ENCODE measurements around the gene RNMT. TPM values are rescaled to one million over a fixed set of nuclear protein-coding genes. Genes with fewer than 3 reads are reported as not detected.

The RNMT gene
- total RNA-seq = 16.6 and 20.7 TPM in 2 replicates

DNA sequence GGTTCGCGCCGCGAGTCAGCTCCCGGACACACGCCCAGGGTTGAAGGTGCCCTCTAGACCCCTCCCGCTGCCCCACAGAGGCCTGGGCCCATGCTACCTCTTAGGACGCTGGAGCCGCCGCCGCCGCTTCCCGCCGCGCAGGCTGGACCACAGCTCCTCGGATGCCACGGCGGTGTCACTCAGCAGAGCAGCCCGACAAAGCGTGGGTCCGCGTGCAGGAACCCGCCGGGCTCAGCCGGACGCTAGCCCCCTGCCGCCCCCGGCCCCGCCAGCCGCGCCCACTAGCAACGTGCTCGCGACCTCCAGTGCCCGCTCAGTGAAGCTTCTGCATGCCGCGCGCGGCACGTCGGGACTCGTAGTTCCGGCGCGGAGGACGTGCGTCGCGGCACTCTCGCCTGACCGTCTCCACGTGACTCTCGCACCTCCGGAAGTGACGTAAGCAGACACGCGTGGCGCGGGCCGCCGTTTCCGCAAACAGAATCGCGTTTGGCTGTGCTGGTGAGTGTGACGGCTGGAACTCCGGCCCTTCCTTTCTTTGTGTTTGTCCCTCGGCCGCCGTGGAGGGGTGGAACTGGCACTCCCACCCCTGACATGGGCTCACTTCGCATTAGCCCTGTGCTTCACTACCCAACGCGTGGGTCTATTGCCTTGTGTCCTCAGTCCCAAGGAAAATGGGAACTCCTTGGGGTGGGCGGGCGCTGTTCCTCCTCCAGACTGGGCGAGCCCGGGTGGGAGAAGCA, at the start of gene RNMT, which contains the start of gene FAM210A:
Gene RNMT, plus strand, starts transcription at position 442 of the 740 bp plus-strand sequence. CDS start 4,845 bp downstream, outside the sequence.
Gene FAM210A, minus strand, starts transcription at position 327 of the 740 bp plus-strand sequence. CDS start 44,481 bp downstream, outside the sequence.

Other genes with a start within 250 kb of the RNMT start
- gene FAM210A, start 115 bp upstream of the RNMT start, total RNA-seq = 10.0 and 32.4 TPM in 2 replicates
- not detected in 2 replicates for gene MC5R, start 97.5 kb downstream of the RNMT start, total RNA-seq
- gene MC2R, start 188.9 kb downstream of the RNMT start, total RNA-seq = not detected in 2 replicates